ENCODE measurements around the gene GPALPP1.
A peak's percentile ranks its signal among the peaks of the same experiment; 100 is the strongest.
"Not testable (repeated sequence)": the region's sequence is repeated elsewhere in the genome, so short reads cannot be mapped to it uniquely, and the experiment has no call there.

The GPALPP1 gene

GRCh38 chr13:45055902-45056648 is 66.7 kb downstream of the GPALPP1 start:
- H3K4me3 ChIP-seq (replicated peaks; ENCODE audit: low read depth, low read length) = peak overlapping the region; percentile 4

GRCh38 chr13:45060062-45060461 is 70.7 kb downstream of the GPALPP1 start:
- no peak for DNase-seq (ENCODE audit: extremely low read depth, low read depth)
- no peak overlapping the region for H3K4me3 ChIP-seq (replicated peaks; ENCODE audit: low read depth, low read length)
- TF ChIP-seq CTCF (IDR thresholded peaks at IDR 0.05; ENCODE audit: low read depth, low read length, missing control alignments) = no peak

More at GRCh38 chr13:45055902-45056648, 66.7 kb downstream of the GPALPP1 start:
- TF ChIP-seq CTCF (IDR thresholded peaks at IDR 0.05; ENCODE audit: low read depth, low read length, missing control alignments) = no peak
- DNase-seq (ENCODE audit: extremely low read depth, low read depth) = peak; percentile 70

GRCh38 chr13:45063261-45063860 is 74.0 kb downstream of the GPALPP1 start:
- TF ChIP-seq CTCF (IDR thresholded peaks at IDR 0.05; ENCODE audit: low read depth, low read length, missing control alignments) = no peak
- DNase-seq (ENCODE audit: extremely low read depth, low read depth) = no peak
- no peak overlapping the region for H3K4me3 ChIP-seq (replicated peaks; ENCODE audit: low read depth, low read length)

- H3K4me3 ChIP-seq (replicated peaks; ENCODE audit: low read depth, low read length); DNase-seq (ENCODE audit: extremely low read depth, low read depth): not testable (repeated sequence)
These were observed 74.6 kb downstream of the GPALPP1 start for GRCh38 chr13:45063889-45064288.

GRCh38 chr13:45064889-45065288 is 75.6 kb downstream of the GPALPP1 start:
- no peak overlapping the region for H3K4me3 ChIP-seq (replicated peaks; ENCODE audit: low read depth, low read length)
- TF ChIP-seq CTCF (IDR thresholded peaks at IDR 0.05; ENCODE audit: low read depth, low read length, missing control alignments) = no peak
- no peak for DNase-seq (ENCODE audit: extremely low read depth, low read depth)

- H3K4me3 ChIP-seq (replicated peaks; ENCODE audit: low read depth, low read length) = no peak overlapping the region
- DNase-seq (ENCODE audit: extremely low read depth, low read depth) = no peak
- TF ChIP-seq CTCF (IDR thresholded peaks at IDR 0.05; ENCODE audit: low read depth, low read length, missing control alignments) = no peak
These were observed 79.0 kb downstream of the GPALPP1 start for GRCh38 chr13:45068036-45069001.

- TF ChIP-seq CTCF (IDR thresholded peaks at IDR 0.05; ENCODE audit: low read depth, low read length, missing control alignments) = no peak
- no peak for DNase-seq (ENCODE audit: extremely low read depth, low read depth)
- H3K4me3 ChIP-seq (replicated peaks; ENCODE audit: low read depth, low read length) = no peak overlapping the region
These were observed 84.5 kb downstream of the GPALPP1 start for GRCh38 chr13:45073809-45074208.
